Dermis blood vessel endothelial cell (primary cell): ENCODE data around the gene NQO2. TPM values are rescaled to one million over a fixed set of nuclear protein-coding genes. Genes with fewer than 3 reads are reported as not detected.
"Not testable (repeated sequence)": the region's sequence is repeated elsewhere in the genome, so short reads cannot be mapped to it uniquely, and the experiment has no call there.

Experiments used
- DNase-seq: peaks from one replicate; pipeline ENCODE4 v3.0.0; 2010
- total RNA-seq: library from RNA; depleted of rRNA; stranded (reverse); fragments of >200 nt; gene quantifications from 2 replicates; pipeline ENCODE4 v1.2.3, GENCODE V29; 2014

The NQO2 gene
- total RNA-seq, 1 donor from 2014 or later = 22.5 TPM

DNA sequence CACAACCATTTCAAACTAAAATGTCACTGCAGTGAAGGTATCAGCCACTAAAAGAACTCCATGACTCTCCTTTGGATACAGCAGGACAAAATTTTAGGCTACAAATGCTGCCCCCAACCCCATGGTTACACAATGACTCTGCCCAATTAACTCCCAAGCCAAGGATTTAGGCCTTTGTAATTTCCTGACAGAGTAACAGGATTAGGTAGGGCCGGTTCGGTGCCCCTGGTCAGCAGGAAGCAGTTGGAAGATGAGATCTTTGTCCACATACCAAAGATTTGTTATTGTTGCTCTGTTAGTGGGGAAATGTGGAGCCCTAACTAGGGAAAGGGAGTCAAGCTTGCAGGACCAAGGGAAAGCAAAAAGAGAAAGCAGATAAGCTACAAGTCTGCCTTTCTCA is 41.9 kb downstream of the NQO2 start:
- DNase-seq = peak; percentile 43

DNA sequence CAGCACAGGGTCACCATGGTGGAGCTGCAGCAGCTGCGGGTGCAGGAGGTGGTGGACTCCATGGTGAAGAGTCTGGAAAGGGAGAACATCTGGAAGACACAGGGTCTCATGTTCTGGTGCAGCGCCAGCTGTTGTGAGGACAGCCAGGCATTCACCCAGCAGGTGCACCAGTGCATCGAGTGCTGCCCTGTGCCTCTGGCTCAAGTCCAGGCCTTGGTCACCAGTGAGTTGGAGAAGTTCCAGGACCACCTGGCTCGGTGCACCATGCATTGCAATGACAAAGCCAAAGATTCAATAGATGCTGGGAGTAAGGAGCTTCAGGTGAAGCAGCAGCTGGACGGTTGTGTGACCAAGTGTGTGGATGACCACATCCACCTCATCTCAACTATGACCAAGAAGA is 45.7 kb downstream of the NQO2 start:
- DNase-seq = no peak

DNA sequence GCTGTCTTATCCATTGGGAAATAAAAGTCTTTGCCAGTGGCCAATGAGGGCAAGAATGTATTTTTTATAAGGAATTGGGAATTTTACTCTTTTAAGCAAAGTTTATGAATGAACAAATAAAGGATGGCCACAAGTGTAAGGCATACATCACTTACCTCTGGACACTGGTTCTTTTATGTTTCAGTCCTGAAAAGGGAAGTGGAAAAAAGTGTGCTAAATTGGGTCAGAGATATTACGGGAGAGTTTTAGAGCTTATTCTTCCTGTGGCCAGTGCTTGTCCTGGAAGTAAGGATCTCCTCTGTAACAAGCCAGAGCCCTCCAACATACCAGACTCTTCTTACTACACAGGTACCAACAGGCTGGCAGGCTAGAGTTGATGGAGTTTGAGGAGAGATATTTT is 46.1 kb downstream of the NQO2 start:
- DNase-seq = no peak

DNA sequence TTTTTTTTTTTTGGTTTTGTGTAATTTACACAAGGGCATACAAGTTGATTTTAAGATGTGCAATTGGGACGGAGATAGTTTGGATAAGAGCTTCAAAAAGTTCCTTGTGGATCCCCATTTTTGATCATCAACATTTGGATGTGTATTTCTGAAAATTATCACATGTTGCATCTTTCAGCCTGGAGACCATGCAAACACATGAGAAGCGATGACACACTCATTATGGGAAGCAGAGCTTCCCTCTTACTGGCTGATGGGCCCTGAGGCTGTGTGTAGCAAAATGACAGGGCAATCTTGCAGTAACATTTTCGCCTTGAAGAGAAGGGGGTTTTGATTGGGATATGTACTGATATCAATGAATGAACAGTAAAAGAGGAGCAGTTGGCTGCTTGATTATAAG is 46.6 kb downstream of the NQO2 start:
- no peak for DNase-seq

DNA sequence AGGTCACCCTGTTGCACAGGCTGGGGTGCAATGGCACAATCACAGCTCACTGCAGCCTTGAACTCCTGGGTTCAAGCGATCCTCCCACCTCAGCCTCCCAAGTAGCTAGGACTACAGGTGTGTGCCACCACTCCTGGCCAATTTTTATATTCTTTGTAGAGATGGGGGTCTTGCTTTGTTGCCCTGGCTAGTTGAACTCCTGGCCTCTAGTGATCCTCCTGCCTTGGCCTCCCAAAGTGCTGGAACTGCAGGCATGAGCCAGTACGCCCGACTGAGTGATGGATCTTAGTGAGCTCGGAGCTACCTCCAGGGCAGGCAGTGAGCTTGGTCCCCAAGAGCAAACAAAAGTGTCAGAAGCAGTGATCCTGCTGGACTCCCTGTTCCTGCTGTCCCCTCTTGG is 48.3 kb downstream of the NQO2 start:
- not testable (repeated sequence) for DNase-seq

DNA sequence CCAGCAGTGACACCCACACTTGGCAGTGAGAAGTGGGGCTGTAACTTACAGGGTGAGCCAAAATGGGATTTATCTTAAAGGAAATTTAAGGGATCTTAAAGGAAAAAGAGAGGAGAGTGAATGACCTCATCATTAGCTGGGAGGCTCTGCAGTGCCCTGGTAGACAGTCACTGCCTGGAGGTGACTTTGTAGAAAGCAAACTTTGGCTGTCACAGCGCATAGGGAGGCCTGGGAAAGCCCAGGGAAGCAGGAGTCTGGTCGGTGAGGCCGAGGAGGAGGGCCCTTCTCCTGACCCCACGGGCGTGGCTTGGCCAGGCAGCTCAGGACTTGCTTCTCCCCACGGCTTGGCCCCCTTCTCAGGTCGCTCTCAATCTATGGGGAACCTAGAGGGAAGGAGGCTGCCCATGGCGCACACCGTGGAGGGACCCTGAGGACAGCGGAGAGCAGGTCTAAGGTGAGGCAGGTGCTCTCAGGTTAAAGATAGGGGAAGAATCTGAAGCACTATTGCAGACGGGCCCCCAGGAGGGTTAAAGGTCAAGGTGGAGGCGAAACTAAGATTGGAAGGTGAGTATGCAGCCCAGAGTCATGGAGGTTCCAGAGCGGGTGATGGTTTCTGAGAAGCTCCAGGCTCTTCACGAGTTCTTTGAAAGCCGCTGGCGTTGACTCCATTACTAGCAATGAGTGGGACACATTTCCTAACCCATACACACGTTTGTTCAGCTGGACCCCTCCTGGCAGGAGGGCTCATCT is 53.0 kb downstream of the NQO2 start:
- DNase-seq = no peak

DNA sequence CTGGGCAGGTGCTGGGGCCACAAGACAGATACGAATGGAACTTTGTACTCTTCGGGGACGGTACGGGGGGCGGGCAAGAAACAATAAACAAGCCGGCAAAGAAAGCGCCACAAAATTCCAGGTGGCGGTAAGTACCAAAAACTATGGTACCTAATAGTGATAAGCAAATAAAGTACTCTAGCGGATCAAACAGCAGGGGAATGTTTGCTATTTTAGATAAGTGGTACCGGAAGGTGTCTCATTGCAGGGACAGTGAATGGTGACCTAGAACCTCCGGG is 53.5 kb downstream of the NQO2 start:
- DNase-seq = no peak

DNA sequence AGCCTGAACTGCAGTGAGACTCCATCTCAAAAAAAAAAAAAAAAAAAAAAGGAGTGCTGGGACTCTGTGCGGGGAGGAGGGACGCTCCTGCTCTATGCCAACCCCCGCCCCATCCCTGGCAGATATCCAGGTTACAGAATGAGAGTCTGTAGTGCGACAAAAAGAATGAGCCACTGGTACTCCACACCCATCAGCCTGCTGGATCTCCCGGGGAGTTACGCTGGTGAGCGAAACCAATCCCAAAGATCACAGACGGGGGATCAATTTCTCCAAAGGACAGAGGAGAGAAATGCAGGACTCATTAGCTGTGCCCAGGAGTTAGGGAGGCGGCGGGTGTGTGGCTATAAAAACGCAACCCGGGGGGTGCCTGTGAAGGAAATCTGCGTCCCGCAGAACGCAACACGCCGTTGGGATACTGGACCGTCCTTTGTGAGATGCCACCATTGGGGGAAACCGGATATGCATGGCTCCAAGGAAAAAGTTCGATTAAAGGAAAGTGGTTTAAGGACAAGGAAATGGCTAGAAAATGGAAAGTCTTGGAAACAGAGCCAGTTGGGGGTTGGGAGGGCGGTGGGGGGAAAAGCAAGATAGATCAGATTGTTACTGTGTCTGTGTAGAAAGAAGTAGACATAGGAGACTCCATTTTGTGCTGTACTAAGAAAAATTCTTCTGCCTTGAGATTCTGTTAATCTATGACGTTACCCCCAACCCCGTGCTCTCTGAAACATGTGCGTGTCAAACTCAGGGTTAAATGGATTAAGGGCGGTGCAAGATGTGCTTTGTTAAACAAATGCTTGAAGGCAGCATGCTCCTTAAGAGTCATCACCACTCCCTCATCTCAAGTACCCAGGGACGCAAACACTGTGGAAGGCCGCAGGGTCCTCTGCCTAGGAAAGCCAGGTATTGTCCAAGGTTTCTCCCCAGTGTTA is 54.8 kb downstream of the NQO2 start:
- DNase-seq = peak; percentile 35

DNA sequence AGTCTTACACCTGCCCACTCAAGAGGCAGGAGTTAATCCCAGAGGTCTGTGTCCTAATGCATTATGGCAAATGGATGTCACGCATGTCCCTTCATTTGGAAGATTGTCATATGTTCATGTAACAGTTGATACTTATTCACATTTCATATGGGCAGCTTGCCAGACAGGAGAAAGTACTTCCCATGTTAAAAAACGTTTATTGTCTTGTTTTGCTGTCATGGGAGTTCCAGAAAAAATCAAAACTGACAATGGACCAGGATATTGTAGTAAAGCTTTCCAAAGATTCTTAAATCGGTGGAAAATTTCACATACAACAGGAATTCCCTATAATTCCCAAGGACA is 55.4 kb downstream of the NQO2 start:
- not testable (repeated sequence) for DNase-seq

DNA sequence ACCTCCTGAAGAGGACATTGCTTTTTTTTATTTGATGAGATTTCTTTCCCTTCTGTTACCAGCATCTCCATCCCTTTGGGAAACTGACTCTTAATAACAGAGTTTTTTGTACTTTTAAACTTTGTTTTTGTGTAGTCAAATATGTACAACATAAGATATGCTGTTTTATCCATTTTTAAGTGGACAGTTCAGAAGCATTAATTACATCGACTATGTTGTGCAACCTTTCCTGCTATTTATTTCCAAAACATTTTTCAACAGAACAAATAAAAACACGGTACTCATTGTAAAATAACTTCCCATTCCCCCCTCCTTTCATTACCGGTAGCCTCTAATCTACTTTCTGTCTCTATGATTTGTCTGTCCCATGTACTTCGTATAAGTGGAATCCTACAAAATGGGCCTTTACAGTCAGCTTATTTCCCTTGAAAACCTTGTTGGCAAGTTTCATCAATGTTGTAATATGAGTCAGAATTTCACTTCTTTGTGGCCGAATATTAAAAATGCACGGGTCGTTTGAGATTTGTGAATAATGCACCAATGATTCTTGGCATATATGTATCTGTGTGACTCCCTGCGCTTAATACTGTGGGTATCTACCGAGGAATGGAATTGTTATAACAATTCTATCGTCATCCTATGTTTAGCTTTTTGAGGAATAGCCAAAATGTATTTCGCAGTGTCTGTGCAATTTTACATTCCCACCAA is 57.5 kb downstream of the NQO2 start:
- no peak for DNase-seq

DNA sequence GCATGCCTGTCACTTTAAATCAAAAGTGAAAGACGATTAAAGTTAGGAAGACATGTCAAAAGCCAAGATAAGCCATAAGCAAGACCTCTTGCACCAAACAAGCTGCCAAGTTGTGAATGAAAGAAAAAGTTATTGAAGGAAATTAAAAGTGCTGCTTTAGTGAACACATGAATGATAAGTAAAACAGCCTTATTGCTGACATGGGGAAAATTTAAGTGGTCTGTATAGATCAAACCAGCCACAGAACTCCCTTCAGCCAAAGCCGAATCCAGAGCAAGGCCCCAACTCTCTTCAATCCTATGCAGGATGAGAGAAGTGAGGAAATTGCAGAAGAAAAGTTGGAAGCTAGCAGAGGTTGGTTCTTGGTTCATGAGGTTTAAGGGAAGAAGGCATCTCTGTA is 59.3 kb downstream of the NQO2 start:
- no peak for DNase-seq

DNA sequence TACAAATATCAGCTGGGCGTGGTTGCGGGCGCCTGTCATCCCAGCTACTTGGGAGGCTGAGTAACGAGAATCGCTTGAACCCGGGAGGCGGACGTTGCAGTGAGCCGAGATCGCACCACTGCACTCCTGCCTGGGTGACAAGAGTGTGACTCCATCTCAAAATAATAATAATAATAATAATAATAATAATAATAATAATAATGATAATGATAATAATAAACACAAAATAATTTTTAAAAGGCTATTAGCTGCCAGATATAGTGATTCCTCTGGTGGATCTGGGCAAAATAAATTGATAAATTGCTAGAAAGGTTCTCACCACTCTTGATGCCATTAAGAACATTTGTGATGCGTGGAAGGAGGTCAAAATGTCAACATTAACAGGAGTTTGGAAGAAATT is 60.4 kb downstream of the NQO2 start:
- DNase-seq = not testable (repeated sequence)

DNA sequence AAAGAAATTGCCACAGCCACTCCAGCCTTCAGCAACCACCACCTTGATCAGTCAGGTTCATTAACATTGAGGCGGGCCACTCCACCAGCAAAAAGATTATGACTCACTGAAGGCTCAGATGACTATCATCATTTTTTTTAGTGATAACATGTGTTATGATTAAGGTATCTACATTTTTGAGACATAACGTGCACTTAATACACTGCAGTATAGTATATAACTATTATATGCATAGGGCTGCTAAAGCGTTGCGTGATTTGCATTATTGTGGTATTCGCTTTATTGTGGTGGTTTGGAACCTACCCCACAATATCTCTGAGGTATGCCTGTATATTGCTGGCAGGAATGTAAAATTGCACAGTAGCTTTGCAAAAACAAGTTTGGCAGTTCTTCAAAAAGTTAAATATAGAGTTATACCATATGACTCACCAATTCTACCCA is 61.8 kb downstream of the NQO2 start:
- no peak for DNase-seq

DNA sequence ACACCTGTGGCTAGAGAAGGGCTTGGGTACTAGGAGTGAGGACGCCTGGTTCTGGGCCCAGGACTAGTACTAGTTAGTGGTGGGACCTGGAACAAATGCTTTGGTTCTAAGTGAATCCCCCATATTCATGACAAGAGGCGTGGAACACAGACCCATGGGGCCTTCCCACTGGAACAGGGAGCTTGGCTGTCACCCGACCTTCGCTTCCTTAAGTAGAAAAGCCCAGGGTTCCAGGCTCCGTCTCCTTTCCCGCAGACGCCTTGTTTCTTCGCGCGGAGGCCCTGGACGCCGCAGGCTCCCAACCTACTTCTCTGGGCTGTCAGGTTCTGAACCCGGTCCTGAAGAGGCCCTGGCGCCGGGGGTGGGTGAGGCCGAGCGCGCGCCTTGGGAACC is 63.6 kb downstream of the NQO2 start:
- DNase-seq = not testable (repeated sequence)

DNA sequence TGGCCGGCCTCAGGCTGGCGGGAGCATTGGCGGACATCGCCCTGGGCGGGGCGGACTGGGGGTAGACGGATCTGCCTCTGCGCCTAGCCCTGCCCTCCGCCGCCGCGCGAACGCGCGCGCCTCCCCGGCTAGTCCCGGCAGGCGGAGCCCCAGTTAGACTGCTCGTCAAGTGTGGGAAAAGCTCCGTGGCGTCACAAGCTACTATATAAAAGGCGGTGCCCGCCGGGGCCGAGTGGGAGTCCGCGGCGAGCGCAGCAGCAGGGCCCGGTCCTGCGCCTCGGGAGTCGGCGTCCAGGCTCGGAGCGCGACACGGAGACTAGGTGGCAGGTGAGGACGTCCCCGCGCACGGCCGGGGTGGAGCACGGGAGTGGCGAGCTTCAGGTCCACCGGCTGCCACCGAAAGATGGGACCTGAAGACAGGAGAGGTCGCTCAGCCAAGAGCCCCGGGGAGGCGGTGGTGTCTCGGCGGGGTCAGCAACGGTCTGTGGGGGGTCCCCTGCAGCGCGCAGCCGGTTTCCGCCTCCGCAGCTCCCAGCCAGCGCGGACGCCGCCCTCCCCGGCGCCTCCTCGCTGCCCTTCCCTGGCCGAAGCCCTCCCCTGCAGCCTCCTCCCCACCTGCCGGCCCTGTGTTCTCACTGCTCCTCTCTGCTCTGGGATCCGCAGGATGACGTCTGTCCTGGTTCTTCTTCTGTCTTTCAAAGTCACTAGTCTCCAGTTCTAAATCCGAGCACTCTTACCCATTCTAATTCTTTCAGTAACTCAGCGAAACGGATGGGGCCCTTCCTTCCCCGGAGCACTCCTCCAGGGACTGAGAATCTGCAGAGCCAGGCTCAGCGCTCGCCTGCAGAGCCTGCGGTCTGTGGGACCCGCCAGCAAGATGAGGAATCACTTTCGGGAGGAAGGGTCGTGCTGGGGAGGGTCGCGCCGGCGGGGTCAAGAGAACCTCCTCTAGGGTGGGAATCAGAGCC is 64.3 kb downstream of the NQO2 start:
- peak; percentile 42 for DNase-seq

DNA sequence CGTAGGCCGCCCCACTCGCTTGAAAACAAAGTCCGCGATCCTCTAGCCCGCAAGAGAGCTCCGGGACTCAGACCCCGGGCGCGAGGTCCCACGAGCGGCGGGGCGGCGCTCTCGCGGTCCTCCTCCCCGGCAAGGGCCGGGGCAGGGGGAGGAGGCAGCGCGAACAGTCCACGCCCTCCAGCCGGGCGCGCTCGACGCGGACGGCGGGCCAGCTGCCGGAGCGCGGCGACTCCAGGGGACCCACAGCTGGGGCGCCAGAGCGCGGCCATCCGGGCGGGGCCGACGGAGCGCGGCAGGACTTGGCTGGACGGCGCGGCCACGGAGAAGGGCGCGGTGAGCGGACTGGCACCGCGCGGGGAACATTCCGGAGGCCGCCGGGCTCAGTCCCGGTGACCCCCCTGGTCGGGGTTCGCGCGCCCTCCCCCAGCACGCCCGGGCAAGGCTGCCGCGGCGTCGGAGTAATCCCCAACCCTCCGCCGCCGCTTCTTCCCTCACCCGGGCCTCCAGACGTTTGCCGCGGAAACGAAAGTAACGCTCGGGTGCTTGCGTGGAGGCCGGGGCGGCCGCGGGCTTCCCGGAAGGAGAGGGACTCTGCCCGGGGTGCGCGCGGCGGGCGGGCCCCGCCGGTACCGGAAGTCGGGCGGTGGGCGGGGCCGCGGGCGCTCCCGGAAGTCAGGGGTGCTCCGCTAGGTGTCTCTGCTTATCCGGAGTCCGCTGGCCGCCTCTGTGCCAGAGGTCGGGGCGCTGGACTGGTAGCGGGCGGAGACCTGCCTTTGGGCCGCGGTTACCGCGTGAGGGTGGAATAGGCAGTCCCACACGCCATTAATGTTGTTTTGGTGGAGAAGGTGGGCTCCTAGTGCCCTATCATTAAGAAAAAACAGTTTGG is 68.9 kb downstream of the NQO2 start, which contains the start of gene RIPK1:
RIPK1 (plus strand) TSS at position 166 of the 886 bp plus-strand sequence. CDS start 8,330 bp downstream, outside the sequence.
- peak; percentile 87 for DNase-seq

Other genes starting within 250 kb of the NQO2 start
- gene MYLK4, start 249.0 kb upstream of the NQO2 start, total RNA-seq = 0.51 and 0.65 TPM in 2 replicates
- gene WRNIP1, start 234.5 kb upstream of the NQO2 start, total RNA-seq = 73.6 and 77.3 TPM in 2 replicates
- 32.2 and 57.8 TPM in 2 replicates for gene SERPINB1, start 158.0 kb upstream of the NQO2 start, total RNA-seq
- 37.3 and 98.0 TPM in 2 replicates for gene SERPINB9, start 96.6 kb upstream of the NQO2 start, total RNA-seq
- 127 and 135 TPM in 2 replicates for gene SERPINB6, start 28.3 kb upstream of the NQO2 start, total RNA-seq
- 30.5 and 35.4 TPM in 2 replicates for gene RIPK1, start 68.6 kb downstream of the NQO2 start, total RNA-seq
- gene BPHL, start 118.8 kb downstream of the NQO2 start, total RNA-seq = 14.2 and 20.8 TPM in 2 replicates
- gene TUBB2A, start 157.7 kb downstream of the NQO2 start, total RNA-seq = 77.2 and 88.7 TPM in 2 replicates
- 6.7 and 9.7 TPM in 2 replicates for gene TUBB2B, start 227.8 kb downstream of the NQO2 start, total RNA-seq